Osteocyte (in vitro differentiated cells): ENCODE data around the gene EIF1AX. TPM values are rescaled to one million over a fixed set of nuclear protein-coding genes. Genes with fewer than 3 reads are reported as not detected.

Experiments used
- DNase-seq: peaks from one replicate; pipeline ENCODE4 v3.0.0; 2021; ENCODE audit warnings: mixed read lengths; ENCODE audit not compliant: unreplicated experiment; ENCODE audit errors: extremely low spot score
- H3K27ac Mint-ChIP-seq: one replicate; pipeline ENCODE4 v1.8.0; 2021; ENCODE audit warnings: mild to moderate bottlenecking, mixed read lengths; ENCODE audit not compliant: unreplicated experiment
- H3K27me3 Mint-ChIP-seq: one replicate; pipeline ENCODE4 v1.8.0; 2021; ENCODE audit warnings: mixed read lengths; ENCODE audit not compliant: unreplicated experiment
- H3K36me3 Mint-ChIP-seq: one replicate; pipeline ENCODE4 v1.8.0; 2021; ENCODE audit warnings: mixed read lengths; ENCODE audit not compliant: unreplicated experiment
- H3K4me1 Mint-ChIP-seq: one replicate; pipeline ENCODE4 v1.8.0; 2021; ENCODE audit warnings: mixed read lengths; ENCODE audit not compliant: unreplicated experiment
- H3K4me3 Mint-ChIP-seq: one replicate; pipeline ENCODE4 v1.8.0; 2021; ENCODE audit warnings: mild to moderate bottlenecking, moderate library complexity, mixed read lengths; ENCODE audit not compliant: unreplicated experiment
- H3K9me3 Mint-ChIP-seq: one replicate; pipeline ENCODE4 v1.8.0; 2021; ENCODE audit warnings: mixed read lengths; ENCODE audit not compliant: unreplicated experiment
- CTCF ChIP-seq: fragments of 200-600 bp; sonication (generic); IDR thresholded peaks from 2 replicates; pipeline ENCODE4 v1.5.0; 2021; ENCODE audit warnings: antibody characterized with exemption, mild to moderate bottlenecking, moderate library complexity
- total RNA-seq: library from RNA; stranded (reverse); gene quantifications from 2 replicates; pipeline ENCODE4 v1.2.1, GENCODE V29; 2021

Gene EIF1AX
- total RNA-seq, 1 donor from 2014 or later: 61.1 TPM

DNA sequence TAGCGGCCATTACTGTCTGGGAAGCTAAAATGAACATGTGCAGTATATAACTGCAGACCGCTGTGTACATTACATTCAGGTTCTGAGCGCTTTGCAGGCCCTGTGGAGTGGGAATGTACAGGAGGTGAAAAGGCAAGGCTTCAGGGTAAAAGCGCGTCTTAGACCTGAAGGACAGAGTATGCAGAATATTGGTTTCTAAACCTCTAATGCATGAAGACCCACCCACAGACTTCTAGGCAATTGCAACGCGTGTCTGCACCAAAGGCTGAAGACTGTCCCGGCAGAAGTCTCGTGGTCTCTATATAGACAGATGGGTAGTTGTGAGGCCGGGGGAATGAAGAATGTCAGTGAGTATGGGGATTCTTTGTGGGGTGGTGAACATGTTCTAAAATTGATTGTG lies 30.4 kb downstream of the EIF1AX start:
- DNase-seq: no peak
- no peaks in the 10 kb centered on the region for H3K9me3 Mint-ChIP-seq
- H3K4me3 Mint-ChIP-seq: no peak overlapping the region
- no peaks in the 10 kb centered on the region for H3K4me1 Mint-ChIP-seq
- no peak overlapping the region for H3K27ac Mint-ChIP-seq
- no peaks in the 10 kb centered on the region for H3K36me3 Mint-ChIP-seq
- no peaks in the 10 kb centered on the region for H3K27me3 Mint-ChIP-seq
- TF ChIP-seq CTCF: no peak

- Mint-ChIP-seq H3K4me1 (no peaks in the 10 kb centered on the region), H3K9me3 (peaks cover 14% of the 10 kb centered on the region), H3K4me3 (no peak overlapping the region), H3K27me3 (no peaks in the 10 kb centered on the region), H3K36me3 (no peaks in the 10 kb centered on the region), H3K27ac (no peak overlapping the region)
- DNase-seq: no peak
- no peak for TF ChIP-seq CTCF
These were observed 39.6 kb downstream of the EIF1AX start for GRCh38 chrX:20101934-20102581.

GRCh38 chrX:20091499-20091898 lies 50.1 kb downstream of the EIF1AX start:
- no peak for TF ChIP-seq CTCF
- Mint-ChIP-seq H3K36me3 (peaks cover 3% of the 10 kb centered on the region), H3K27ac (no peak overlapping the region), H3K9me3 (peaks cover 17% of the 10 kb centered on the region), H3K27me3 (no peaks in the 10 kb centered on the region), H3K4me1 (no peaks in the 10 kb centered on the region), H3K4me3 (no peak overlapping the region)
- DNase-seq: no peak

GRCh38 chrX:20089845-20090244 lies 51.8 kb downstream of the EIF1AX start:
- H3K27ac Mint-ChIP-seq: no peak overlapping the region
- H3K36me3 Mint-ChIP-seq: peaks cover 3% of the 10 kb centered on the region
- no peak for DNase-seq
- peaks cover 18% of the 10 kb centered on the region for H3K9me3 Mint-ChIP-seq
- no peaks in the 10 kb centered on the region for H3K4me1 Mint-ChIP-seq
- H3K27me3 Mint-ChIP-seq: no peaks in the 10 kb centered on the region
- H3K4me3 Mint-ChIP-seq: no peak overlapping the region
- TF ChIP-seq CTCF: no peak

GRCh38 chrX:20080277-20080676 lies 61.4 kb downstream of the EIF1AX start:
- H3K4me3 Mint-ChIP-seq: no peak overlapping the region
- DNase-seq: no peak
- H3K27me3 Mint-ChIP-seq: no peaks in the 10 kb centered on the region
- H3K27ac Mint-ChIP-seq: no peak overlapping the region
- TF ChIP-seq CTCF: no peak
- peaks cover 7% of the 10 kb centered on the region for H3K9me3 Mint-ChIP-seq
- no peaks in the 10 kb centered on the region for H3K36me3 Mint-ChIP-seq
- H3K4me1 Mint-ChIP-seq: no peaks in the 10 kb centered on the region

Other genes with a start within 250 kb of the EIF1AX start
- gene BCLAF3, start 150.8 kb downstream of the EIF1AX start, total RNA-seq: 11.4 and 11.5 TPM in 2 replicates
- 0.10 and 0.11 TPM in 2 replicates for gene MAP7D2, start 24.9 kb downstream of the EIF1AX start, total RNA-seq
- gene RPS6KA3, start 125.1 kb upstream of the EIF1AX start, total RNA-seq: 21.8 TPM in 2 replicates